HG02623 (cell line): ENCODE measurements around the gene PCDH9.

ENCODE experiments used
- ATAC-seq: cut with Tn5 transposase; IDR thresholded peaks from one replicate; pipeline ENCODE4 v1.9.1; 2021; ENCODE audit warnings: moderate library complexity; ENCODE audit not compliant: unreplicated experiment

The PCDH9 gene

DNA sequence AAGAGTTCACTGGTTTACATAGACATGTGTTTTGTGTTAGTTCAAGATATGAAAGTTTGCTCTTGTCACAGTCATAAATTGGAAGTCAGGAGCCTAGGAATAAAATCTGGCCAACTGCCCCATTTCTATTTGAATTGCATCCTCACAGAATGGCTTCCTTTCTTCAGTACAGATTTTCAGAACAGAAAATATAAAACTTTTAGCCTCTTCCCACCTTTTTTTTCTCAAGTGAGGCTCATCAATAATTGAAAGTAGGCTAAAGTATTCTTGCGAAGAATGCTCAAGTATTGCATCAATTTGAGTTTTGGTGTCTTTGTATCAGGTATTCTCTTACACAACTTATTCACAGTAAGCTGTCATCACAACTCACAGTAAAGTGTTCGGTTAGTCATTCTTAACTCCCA is 802.7 kb downstream of the PCDH9 start:
- ATAC-seq, result no peak

DNA sequence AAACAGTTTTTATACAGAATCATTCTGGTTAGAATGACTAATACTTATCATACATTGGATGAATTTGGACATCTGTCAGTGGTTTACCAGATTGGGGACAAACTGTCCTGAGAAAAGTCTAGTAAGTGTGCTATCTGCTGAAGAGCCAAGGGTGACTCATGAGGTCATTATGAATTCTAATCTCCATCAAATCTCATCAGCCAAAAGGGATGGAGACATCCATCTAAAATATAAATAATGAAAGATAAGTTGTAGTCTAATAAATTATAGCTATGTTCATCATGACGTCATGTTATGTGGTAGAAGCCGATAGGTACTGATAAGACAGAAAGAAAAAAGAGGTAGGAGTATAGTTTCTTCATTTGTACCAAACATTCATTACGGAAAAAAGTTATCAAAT is 804.4 kb downstream of the PCDH9 start:
- ATAC-seq, result no peak

DNA sequence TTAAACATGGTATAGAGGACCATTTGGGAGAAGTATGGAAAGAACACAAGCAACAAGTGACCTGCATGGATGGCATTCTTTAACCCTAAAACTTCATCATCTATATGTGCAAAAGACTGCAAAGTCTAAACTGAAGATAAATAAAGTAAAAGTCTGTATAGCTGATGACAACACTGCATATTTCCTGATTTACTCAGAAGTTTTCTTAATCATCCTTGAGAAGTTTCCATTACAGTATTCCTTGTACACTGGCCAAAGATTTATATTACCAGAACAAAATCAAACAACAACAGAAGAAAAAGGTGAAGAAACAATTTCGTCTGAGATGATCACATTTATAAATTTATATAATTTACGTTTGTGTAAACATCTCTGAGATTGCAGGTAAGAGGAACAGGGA is 805.7 kb downstream of the PCDH9 start:
- no peak for ATAC-seq

DNA sequence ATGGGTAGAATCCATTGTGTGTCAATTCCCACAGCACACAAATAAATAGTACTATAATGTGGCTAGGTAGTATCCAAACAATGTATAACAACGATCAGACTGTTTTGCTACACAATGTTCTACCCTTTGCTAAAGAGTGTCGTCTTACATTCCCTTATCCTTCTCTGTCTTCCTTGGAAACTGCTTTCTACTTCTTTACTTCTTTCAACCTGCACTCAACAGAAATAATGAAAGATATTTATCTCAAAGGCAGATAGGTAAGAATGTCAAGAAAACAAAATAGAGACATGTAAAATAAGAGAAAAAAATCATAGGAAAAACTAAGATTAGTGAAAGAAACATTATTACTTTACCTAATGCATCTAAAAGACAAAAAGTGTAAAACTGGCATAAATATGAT is 814.7 kb downstream of the PCDH9 start:
- no peak for ATAC-seq

DNA sequence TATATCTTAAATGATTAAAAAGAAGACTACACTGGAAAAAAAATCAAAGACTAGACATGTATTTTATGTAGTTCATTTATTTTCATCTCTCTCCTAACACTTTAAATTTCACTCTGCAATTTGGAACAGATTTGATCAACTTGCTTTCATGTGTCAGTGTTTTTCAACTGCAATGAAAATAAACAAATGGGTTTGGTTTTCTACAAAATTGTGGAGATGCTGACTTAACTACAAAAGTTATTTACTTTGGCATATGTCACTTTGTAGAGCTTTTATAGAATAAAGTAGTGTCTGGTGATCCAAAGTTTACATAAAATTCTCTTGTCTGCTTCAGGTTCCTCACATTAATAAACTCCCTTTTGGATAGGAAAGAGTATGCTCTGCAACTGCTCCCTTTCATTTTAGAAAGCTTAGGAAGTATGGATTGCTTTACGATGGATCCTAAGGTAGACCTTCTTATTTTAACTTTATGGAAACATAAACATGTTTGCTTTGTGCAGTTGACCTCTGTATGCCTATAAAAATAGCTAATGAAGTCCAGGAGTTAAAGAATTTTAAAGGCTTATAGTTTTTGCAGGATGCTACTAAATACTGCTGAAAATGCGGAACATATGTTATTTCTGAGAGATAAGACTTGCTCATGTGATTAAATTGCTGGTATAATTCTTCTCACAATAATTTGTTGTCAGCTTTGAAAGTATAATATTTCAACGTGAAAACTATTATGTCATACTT is 815.9 kb downstream of the PCDH9 start:
- no peak for ATAC-seq

DNA sequence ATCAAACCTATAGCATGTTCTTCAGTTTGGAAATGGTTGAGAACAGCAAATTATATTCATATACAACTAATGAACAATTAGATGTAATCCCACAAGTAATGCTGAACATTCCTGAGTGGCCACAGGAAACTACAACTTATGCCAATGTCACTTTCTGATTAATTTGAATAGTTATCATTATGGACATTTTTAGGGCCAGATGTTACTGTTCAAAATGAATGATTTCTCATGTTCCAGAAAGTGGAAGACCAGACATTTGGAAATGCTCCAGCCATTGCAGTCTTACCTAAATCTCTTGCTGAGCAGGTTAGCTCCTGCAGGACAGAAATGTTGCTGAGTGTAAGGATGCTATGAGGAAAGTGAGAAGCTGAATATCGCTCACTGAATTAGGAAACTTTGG is 819.8 kb downstream of the PCDH9 start:
- no peak for ATAC-seq

DNA sequence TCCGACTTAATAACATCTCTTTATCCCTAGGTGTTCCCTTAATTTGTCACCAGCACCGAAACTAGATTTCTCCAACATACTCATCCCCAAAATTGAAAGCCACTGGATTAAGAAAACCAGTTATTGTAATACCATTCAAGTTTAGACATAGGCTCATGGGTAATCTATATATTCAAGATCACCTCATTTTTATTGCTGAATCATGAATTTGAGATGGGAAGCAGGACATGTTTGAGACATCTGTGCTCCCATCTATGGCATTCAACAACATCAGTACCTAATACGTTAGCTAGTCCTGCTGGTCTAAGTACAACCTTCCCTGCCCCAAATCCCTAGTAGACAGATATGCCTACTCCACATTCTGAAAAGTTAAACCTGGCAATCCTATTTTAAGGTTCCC is 820.6 kb downstream of the PCDH9 start:
- no peak for ATAC-seq

DNA sequence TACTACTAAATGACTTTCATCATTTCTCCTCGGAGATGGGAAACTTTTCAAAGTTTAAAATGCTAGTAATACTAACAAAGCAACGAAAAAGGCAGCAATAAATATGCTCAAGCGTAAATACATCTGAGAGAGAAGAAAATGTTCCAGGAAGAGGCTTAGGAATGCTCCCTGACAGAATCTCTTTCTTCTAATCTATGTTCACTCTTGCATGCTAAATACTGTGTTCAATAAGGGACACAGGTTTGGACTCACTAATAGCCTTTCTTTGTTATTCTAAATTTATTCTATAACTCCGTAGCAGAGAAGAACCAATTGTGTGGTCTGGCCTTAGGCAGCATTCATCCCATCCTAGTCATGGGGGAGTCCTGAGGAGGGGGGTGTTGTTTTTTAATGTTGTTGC is 823.0 kb downstream of the PCDH9 start:
- no peak for ATAC-seq

DNA sequence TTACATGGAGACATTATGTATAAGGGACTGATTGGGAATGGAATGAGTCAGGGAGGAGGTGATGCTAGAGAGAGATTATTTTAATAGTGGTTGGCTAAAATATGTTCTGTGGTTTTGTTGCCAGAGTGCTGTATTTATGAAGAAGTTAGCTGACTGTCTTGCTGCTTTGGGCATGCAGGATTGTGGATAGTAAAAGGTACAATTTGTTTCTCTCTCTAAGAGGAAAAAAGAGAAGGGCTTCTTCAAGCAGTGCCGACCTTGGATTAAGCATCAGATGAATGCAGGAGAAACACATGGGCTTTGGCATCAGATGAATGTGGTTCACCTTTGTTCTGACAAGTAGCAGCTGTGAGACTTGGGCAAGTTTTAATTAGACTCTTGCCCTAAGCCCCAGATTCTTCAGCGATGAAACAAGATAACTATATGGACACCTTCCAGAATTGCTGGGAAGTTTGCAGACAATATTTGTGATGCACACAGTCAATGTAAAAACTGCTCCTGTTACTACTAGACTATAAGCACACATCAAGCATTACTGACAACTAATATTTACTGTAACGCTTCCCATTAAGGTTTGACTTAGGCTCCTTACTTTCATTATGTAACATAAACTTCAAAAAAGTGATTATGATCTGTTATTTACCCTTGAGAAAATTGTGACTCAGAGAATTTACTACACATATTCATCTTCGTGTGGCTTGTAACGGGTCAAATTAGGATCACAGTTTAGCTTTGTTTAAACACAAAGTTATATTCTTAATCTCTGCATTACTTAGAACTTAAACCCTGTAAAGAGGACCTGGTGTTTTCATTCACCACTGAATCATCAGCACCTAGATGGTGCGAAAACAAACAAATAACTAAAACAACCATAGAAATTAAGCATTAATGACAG is 824.0 kb downstream of the PCDH9 start:
- ATAC-seq, result no peak

DNA sequence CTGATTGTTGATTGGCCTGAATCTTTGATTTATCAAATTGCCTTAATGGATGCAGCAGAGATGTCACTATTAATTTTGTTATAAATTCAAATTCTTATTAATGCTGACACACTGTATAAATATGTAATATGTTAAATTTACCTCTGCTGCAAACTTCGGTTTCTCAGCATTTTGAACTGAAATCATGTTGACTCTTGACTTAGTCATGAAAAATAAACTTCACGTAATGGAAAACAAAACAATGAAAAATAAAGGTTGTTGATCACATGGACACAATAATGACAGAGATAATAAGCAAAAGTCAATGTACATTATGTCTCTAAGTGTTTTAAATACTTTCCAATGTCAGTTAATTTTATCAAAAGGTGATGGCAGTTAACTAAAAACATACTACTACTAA is 827.6 kb downstream of the PCDH9 start:
- no peak for ATAC-seq

DNA sequence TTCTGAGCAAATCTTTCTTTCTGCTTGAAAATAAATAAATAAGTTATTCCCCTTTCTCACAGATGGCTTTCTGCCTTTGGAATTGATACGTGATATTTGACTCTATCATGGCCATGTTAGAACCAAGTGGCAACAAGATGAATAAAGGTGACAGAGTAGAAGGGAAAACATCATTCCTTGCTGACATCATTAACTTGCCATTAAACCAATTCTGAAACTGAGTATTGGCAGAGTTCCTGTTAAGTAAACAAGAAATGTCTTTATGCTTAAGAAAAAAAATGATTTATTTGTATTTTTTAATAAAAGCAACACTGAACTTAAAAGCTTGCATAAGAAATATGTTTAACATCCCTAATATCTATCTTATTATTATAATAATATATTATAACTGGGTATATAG is 828.1 kb downstream of the PCDH9 start:
- ATAC-seq, result no peak

DNA sequence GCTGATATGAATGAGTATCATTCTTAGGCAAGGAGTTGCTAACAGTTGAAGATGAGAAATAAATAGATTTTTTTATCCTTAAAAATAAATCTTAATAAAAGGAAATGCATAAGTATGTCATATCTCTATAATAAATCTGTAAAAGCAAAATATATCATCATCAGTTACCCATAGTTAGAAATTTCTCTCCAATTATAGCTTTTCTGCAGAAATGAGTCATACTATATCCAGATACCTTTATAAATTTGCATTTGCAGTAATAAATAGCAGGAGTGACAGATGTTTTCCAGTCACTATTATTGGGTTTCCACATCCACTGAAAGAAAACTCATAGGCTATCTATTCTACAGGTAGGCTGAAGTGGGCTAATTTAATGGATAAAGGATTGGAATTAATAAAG is 829.8 kb downstream of the PCDH9 start:
- ATAC-seq, result no peak

DNA sequence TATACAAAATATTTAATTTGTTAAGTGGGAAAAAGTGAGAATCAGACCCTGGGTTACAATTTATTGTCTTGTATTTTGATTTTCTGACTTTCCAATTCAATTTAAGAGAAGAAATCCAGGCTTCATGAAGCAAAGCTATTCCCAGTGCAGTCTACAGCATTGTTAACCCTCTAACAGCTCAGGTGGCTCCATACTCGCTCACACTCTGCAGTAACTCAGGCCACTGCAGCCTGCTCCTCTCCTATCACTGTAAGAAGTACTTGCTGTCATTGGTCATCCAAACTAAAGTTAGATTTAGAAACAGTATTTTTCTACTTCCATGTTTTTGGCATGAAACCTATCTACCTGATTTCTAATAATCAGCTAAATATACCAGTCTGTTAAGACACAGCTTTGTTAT is 830.3 kb downstream of the PCDH9 start:
- ATAC-seq, result no peak

DNA sequence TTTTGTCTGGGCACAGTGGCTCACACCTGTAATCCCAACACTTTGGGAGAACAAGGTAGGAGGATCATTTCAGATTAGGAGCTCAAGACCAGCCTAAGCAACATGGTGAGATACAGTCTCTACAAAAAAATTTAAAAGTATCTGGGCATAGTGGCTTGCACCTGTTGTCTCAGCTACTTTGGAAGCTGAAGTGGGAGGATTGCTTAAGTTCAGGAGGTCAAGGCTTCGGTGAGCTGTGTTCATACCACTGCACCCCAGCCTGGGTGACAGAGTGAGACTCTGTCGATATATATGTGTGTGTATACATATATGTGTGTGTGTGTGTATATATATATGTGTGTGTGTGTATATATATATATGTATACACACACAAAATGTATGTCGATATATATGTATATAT is 833.0 kb downstream of the PCDH9 start:
- ATAC-seq, result no peak

DNA sequence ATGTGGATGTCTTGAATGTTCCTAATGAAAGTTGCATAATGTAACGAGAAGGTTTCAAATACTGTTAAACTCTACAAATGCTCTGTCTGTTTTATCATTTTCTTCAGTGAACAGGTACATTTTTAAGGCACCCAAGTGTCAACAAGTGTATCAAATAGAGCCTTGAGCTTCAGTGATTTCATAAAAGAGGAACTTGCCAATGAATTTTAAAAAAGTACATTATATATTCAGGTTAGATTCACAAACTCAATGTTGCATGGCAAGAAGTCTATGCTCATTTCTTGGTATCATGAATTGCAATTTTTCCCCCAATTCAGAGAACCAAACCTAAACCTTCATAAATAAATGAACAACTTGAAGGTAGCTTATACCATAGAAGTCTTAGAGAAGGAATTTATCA is 838.8 kb downstream of the PCDH9 start:
- no peak for ATAC-seq

DNA sequence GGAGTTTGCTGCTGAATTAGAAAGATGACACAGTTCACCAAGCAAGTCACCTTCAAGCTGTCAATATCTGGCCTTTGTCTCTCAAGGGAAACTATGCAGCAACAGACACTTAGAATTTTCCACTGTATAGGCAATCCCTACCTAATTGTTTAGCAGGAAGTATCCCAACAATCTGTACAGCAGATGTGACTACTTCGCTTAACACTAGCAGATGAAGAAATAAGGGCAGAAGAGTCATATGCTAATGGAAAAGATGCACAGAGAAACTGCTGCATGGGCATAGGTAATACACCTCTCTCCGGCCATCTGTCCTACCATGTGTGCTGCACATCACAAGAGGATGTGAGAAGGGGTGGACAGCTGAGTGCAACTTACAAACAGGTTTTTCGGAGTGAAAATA is 851.2 kb downstream of the PCDH9 start:
- ATAC-seq, result no peak

DNA sequence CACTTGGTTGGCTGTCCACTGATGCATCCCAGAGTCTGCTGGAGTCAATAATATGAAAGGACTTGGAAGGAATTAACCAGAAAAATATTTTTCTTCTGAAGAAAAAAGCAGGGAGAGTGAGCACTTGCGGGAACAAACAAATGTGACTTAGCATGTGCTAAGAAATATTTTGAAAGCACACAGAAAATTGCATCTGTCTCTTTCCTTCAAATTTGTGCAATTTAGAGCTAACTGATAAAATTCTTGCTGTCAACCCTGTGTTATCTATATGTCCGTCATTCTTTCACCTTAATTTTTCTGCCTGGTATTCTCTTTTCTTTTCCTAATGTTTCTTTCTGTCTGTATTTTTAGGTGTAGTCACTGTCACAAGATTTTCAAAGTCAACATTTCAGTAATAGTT is 852.6 kb downstream of the PCDH9 start:
- no peak for ATAC-seq

DNA sequence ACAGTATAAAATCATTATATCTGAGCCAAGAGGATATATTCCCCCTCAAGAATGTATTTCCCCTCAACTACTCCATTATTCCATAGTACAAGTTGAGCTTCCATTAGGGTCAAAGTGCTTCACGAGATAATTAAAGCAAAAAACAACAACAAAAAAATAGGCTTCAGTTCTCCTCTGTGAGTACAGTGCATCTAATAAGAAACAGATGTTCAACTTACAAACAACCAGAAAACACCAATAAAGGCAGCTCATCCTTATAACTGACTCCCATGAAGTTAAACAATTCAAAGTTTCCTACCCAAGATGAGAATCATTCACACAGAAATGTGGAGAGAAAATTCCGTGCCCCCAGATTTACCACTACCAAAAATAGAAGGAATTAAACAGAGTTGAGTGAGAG is 854.4 kb downstream of the PCDH9 start:
- no peak for ATAC-seq

DNA sequence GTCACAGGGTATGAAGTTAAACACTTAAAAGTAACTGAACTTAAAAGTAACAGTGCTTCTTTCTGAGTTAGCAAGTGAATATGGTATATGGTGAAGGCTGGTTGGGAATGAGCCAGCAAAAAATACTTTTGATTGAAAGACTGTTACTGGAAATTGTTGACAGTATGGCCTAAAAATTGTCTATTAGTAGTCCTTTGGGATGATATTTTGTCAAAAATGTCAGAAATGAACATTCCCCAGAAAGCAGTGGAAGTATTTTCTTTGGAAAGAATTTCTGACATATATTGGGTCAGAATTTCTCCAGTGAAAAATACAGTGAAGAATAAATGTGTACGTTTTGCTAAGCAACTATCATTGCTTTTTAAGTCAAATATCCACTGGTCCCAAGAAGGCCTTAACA is 860.5 kb downstream of the PCDH9 start:
- ATAC-seq, result no peak

DNA sequence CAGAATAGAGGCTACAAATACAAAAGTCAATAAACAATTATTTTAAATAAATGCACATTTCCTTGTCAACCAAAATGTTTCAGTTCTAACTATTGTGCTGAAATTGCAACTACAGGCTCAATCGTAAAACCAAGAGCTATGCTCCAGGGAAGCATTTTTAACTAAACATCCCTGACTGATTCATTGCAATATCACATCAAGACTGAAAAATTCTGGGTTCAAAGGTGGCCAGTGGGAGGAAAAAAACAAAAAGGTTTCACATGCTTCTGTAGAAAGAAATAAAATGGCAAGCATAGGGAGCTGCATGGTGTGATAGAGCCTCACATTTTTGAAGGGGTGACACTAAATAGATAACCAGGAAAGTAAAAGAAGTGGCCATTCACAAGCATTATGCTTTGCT is 862.8 kb downstream of the PCDH9 start:
- ATAC-seq, result no peak

DNA sequence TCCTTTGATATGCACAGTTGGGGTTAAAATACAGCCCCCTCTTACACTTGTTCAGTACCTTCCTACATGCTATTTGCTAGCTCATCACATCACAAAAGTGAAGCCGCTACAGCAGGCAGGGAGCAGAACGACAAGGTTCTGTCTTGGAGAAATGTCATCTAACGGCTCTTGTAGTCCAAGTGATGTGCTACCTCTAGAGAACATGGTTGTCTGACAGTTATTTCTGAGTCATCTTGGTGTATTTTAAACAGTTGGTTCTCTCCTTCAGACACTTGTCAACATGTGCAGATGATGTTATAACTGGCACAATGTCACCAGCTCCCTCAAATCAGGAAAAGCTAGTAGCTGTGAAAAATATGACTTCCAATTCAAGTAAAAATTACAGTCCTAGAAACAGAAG is 865.0 kb downstream of the PCDH9 start:
- no peak for ATAC-seq

DNA sequence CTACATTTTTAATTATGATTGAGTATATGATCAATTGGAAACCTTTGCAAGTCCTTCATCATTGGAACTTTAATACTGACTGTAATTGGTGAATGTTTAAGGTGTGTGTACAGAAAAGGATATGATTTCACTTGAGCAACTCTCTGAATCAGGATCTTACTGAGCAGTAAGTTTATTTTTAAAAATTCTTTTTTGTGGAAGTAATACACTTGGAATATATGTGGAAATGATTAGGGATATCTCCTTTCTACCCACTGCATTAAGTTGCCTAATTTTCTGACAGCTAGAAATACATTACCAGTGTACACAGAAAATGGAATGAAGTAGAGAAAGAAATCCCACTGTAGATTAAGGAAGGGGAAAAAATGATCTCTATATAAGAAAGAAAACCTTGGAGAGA is 865.8 kb downstream of the PCDH9 start:
- ATAC-seq, result no peak

DNA sequence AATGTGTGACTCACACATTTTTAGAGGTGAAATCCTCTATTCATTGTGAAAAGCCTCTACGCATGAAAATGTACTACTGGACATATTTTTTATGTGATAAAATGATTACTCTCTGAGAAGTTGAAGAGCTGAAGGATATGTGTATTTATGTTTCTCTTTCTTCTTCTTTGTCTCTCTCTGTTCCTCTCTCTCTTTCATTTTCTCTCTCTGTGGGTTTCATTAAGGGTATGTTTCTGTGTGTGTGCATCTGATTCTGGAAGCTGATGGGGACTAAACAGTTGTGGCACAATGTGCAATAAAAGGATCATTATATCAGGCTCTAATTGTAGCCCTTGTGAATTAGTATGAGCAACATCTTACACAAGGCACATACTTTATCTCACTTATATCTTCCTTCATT is 867.7 kb downstream of the PCDH9 start:
- no peak for ATAC-seq
